Measurements from ENCODE around the gene MYOM1.

DNA sequence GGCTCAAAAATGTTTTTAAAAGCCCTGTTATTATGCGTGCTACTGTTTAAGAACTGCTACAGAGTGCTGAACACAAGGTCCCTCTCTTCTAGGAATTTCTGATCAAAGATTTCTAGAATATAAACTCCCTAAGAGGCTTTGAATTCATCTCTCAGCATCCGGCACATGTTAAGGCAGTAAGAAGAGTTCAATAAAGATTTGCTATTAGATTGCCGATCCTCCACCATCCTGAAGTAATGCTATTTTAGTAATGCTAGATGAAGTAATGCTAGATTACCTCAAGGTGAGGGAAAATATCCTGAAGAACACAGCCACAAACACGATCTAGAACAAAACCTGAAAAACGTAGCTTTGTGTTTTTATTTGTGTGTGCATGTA, 41.2 kb upstream of the MYOM1 start:
- TF ChIP-seq, protein P1, sequence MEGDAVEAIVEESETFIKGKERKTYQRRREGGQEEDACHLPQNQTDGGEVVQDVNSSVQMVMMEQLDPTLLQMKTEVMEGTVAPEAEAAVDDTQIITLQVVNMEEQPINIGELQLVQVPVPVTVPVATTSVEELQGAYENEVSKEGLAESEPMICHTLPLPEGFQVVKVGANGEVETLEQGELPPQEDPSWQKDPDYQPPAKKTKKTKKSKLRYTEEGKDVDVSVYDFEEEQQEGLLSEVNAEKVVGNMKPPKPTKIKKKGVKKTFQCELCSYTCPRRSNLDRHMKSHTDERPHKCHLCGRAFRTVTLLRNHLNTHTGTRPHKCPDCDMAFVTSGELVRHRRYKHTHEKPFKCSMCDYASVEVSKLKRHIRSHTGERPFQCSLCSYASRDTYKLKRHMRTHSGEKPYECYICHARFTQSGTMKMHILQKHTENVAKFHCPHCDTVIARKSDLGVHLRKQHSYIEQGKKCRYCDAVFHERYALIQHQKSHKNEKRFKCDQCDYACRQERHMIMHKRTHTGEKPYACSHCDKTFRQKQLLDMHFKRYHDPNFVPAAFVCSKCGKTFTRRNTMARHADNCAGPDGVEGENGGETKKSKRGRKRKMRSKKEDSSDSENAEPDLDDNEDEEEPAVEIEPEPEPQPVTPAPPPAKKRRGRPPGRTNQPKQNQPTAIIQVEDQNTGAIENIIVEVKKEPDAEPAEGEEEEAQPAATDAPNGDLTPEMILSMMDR (IDR thresholded peaks at IDR 0.05; ENCODE audit: low read depth, low read length), result no peak
- no peak for TF ChIP-seq EZH2phosphoT487 (IDR thresholded peaks at IDR 0.05; ENCODE audit: low read depth)

All from OCI-LY3 (cell line).